OCI-LY1 (cell line): ENCODE data around the gene CNST.

Source experiments
- H2AFZ ChIP-seq: fragments of 200-600 bp; sonication (generic), shearing (Covaris generic); 2 replicates; pipeline ENCODE4 v1.6.0; 2014; ENCODE audit warnings: antibody characterized with exemption, mild to moderate bottlenecking, low read length
- H3F3A ChIP-seq: fragments of 200-600 bp; sonication (generic), shearing (Covaris generic); 2 replicates; pipeline ENCODE4 v1.6.0; 2014; ENCODE audit warnings: mild to moderate bottlenecking, antibody characterized with exemption, low read length, moderate library complexity; ENCODE audit not compliant: insufficient read depth
- H3K27ac ChIP-seq: fragments of 200-600 bp; sonication (generic); 2 replicates; pipeline ENCODE4 v1.5.1; 2014; ENCODE audit warnings: low read length, mixed run types, mild to moderate bottlenecking, low read depth; ENCODE audit not compliant: poor library complexity, severe bottlenecking
- H3K27me3 ChIP-seq: fragments of 200-600 bp; sonication (generic); 2 replicates; pipeline ENCODE4 v1.6.0; 2014; ENCODE audit warnings: antibody characterized with exemption, mild to moderate bottlenecking, low read length, moderate library complexity; ENCODE audit not compliant: insufficient read depth
- H3K36me3 ChIP-seq: fragments of 200-600 bp; sonication (generic); 2 replicates; pipeline ENCODE4 v1.6.1; 2014; ENCODE audit warnings: mild to moderate bottlenecking, antibody characterized with exemption, low read length, moderate library complexity, mixed read lengths; ENCODE audit not compliant: insufficient read depth
- H3K4me1 ChIP-seq: fragments of 200-600 bp; sonication (generic); 2 replicates; pipeline ENCODE4 v1.5.1; 2014; ENCODE audit warnings: mild to moderate bottlenecking, low read length, moderate library complexity; ENCODE audit not compliant: insufficient read depth, severe bottlenecking
- H3K4me2 ChIP-seq: fragments of 200-600 bp; sonication (generic), shearing (Covaris generic); 2 replicates; pipeline ENCODE4 v1.6.1; 2014; ENCODE audit warnings: low read length
- H3K4me3 ChIP-seq: fragments of 200-600 bp; sonication (generic); 2 replicates; pipeline ENCODE4 v1.5.1; 2014; ENCODE audit warnings: low read length, low read depth, mild to moderate bottlenecking, mixed read lengths; ENCODE audit not compliant: poor library complexity, severe bottlenecking
- H3K79me2 ChIP-seq: fragments of 200-600 bp; shearing (Covaris generic); 2 replicates; pipeline ENCODE4 v1.6.1; 2016; ENCODE audit warnings: mixed run types, low read length, mixed read lengths; ENCODE audit not compliant: insufficient read depth
- H3K9ac ChIP-seq: fragments of 200-600 bp; sonication (generic), shearing (Covaris generic); 2 replicates; pipeline ENCODE4 v1.6.1; 2014; ENCODE audit warnings: mild to moderate bottlenecking, low read length, mixed read lengths
- H3K9me2 ChIP-seq: fragments of 200-600 bp; sonication (generic), shearing (Covaris generic); 2 replicates; pipeline ENCODE4 v1.6.1; 2014; ENCODE audit warnings: low read depth, mild to moderate bottlenecking, low read length, mixed read lengths
- H3K9me3 ChIP-seq: fragments of 200-600 bp; shearing (Covaris generic); 2 replicates; pipeline ENCODE4 v1.6.1; 2014; ENCODE audit warnings: low read length, mixed read lengths
- H4K20me1 ChIP-seq: fragments of 200-600 bp; sonication (generic), shearing (Covaris generic); 2 replicates; pipeline ENCODE4 v1.6.0; 2016; ENCODE audit warnings: mild to moderate bottlenecking, low read length; ENCODE audit not compliant: insufficient read depth
- CTCF ChIP-seq: fragments of 200-600 bp; sonication (generic), shearing (Covaris generic); IDR thresholded peaks from 2 replicates; pipeline ENCODE4 v1.5.1; 2017; ENCODE audit warnings: mild to moderate bottlenecking, antibody characterized with exemption, low read length, moderate library complexity, mixed read lengths
- EZH2 ChIP-seq: fragments of 200-600 bp; sonication (generic), shearing (Covaris generic); IDR thresholded peaks from 2 replicates; pipeline ENCODE4 v1.8.0; 2017; ENCODE audit warnings: borderline replicate concordance, mixed run types, mild to moderate bottlenecking, antibody characterized with exemption, low read length, moderate library complexity, mixed read lengths

CNST gene

DNA sequence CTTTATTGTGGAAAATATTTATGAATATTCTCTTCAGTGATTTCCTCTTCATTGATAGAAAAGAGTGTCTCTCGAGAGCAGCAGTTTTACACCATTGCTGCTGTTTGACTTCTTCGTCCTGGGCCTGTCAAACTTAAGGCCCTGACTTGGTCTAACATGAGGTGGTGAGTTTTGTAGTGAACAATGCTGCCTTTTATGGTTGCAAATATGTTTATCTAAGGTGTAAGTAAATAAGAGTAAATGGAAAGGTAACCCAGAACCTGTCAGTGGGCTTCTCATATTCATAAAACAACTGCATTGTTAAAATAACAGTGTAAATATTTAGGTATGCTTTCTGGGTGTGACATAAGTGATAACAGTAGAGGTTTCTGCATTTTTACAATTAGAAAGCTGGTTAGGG lies 95.2 kb downstream of the CNST start:
- no peak overlapping the region for H3K9ac ChIP-seq
- no peaks in the 10 kb centered on the region for H3K9me3 ChIP-seq
- H3K27ac ChIP-seq: peak overlapping the region; percentile 84
- no peaks in the 10 kb centered on the region for H4K20me1 ChIP-seq
- H3K4me3 ChIP-seq: no peak overlapping the region
- H3K4me1 ChIP-seq: peaks cover 45% of the 10 kb centered on the region
- no peak overlapping the region for H3K4me2 ChIP-seq
- H2AFZ ChIP-seq: no peak overlapping the region
- H3F3A ChIP-seq: no peaks in the 10 kb centered on the region
- no peaks in the 10 kb centered on the region for H3K27me3 ChIP-seq
- TF ChIP-seq CTCF (no peak), EZH2 (no peak)
- H3K79me2 ChIP-seq: no peaks in the 10 kb centered on the region
- peaks cover 33% of the 10 kb centered on the region; the same call in 1 of the 2 replicates for H3K36me3 ChIP-seq
- no peaks in the 10 kb centered on the region for H3K9me2 ChIP-seq

GRCh38 chr1:246667773-246668172 lies 101.5 kb downstream of the CNST start:
- Histone ChIP-seq H2AFZ (no peak overlapping the region), H3F3A (no peaks in the 10 kb centered on the region), H3K27me3 (no peaks in the 10 kb centered on the region), H3K9me2 (no peaks in the 10 kb centered on the region), H3K79me2 (no peaks in the 10 kb centered on the region), H3K4me2 (no peak overlapping the region), H4K20me1 (no peaks in the 10 kb centered on the region), H3K9me3 (no peaks in the 10 kb centered on the region), H3K4me1 (no peaks in the 10 kb centered on the region), H3K27ac (no peak overlapping the region), H3K36me3 (peaks cover 40% of the 10 kb centered on the region; the same call in 1 of the 2 replicates), H3K4me3 (no peak overlapping the region), H3K9ac (no peak overlapping the region)
- TF ChIP-seq CTCF: no peak
- no peak for TF ChIP-seq EZH2

- Histone ChIP-seq H3K36me3 (peaks cover 40% of the 10 kb centered on the region; the same call in 1 of the 2 replicates), H3K9ac (no peak overlapping the region), H3K27ac (no peak overlapping the region), H4K20me1 (no peaks in the 10 kb centered on the region), H2AFZ (no peak overlapping the region), H3K27me3 (no peaks in the 10 kb centered on the region), H3K9me3 (no peaks in the 10 kb centered on the region), H3K4me3 (no peak overlapping the region), H3F3A (no peaks in the 10 kb centered on the region), H3K79me2 (no peaks in the 10 kb centered on the region), H3K4me1 (no peaks in the 10 kb centered on the region), H3K9me2 (no peaks in the 10 kb centered on the region), H3K4me2 (no peak overlapping the region)
- TF ChIP-seq CTCF (no peak), EZH2 (no peak)
Measured at GRCh38 chr1:246669659-246670058, 103.4 kb downstream of the CNST start.
